Prostate gland (tissue), 2 donors: ENCODE results near the gene C1orf21.

ENCODE experiments used
- POLR2A ChIP-seq: fragments of 450-650 bp; IDR thresholded peaks from one replicate; pipeline ENCODE4 v1.6.1; 2016; ENCODE audit warnings: antibody characterized with exemption, mild to moderate bottlenecking
- TF ChIP-seq, protein P1 (sequence below), 4 experiments: fragments of 200-600 bp in 2 of 4; fragments of 450-650 bp in 2 of 4; sonication (generic) in 2 of 4; IDR thresholded peaks; 1 replicate in 3 of 4; 2 replicates in 1 of 4; pipeline ENCODE4 v1.5.1; 2016 to 2019; ENCODE audit warnings: antibody characterized with exemption in 4 of 4, mild to moderate bottlenecking in 2 of 4, moderate library complexity in 2 of 4

DNA sequence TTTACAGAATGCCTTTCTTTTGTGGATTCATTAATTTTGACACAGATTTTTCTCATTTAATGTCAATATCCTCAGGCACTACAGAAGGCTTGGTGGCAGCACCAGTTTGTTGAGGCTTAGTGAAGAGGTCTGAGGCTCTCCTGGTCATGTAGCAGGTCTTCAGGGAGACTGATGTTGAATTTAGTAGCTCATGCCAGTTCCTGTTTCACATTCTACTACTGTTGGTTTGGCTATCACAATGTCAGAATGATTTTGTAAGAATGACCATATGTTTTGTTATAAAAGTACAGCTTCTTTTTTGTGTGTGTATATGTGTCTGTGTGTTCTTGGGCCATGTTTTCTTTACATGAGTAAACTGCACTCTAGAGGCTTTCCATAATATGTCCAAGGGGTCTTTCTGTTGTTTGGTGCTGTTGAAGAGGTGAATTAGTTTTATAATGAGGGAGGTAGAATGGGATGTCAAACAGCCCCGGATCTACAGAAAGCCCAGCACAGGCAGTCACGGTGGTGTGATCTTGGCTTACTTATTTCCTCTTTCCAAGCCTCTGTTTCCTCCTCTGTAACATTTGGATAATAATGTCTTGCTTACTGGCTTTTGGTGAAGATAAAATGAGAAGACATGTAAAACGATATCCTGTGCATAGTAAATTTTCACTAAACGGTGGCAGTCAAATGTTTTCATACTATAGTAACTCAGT, 32.0 kb downstream of the C1orf21 start:
- TF ChIP-seq, protein P1, sequence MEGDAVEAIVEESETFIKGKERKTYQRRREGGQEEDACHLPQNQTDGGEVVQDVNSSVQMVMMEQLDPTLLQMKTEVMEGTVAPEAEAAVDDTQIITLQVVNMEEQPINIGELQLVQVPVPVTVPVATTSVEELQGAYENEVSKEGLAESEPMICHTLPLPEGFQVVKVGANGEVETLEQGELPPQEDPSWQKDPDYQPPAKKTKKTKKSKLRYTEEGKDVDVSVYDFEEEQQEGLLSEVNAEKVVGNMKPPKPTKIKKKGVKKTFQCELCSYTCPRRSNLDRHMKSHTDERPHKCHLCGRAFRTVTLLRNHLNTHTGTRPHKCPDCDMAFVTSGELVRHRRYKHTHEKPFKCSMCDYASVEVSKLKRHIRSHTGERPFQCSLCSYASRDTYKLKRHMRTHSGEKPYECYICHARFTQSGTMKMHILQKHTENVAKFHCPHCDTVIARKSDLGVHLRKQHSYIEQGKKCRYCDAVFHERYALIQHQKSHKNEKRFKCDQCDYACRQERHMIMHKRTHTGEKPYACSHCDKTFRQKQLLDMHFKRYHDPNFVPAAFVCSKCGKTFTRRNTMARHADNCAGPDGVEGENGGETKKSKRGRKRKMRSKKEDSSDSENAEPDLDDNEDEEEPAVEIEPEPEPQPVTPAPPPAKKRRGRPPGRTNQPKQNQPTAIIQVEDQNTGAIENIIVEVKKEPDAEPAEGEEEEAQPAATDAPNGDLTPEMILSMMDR (IDR thresholded peaks at IDR 0.05), result no peak
- no peak for TF ChIP-seq POLR2A
